GM10248 (cell line): ENCODE data around the gene MAPK8IP3.

Experiments used
- CTCF ChIA-PET: fragments of 300-600 bp; sonication (Branson Sonifier 250); formaldehyde crosslinking; extraction: SDS; loops from one replicate; lab custom pipeline; 2021; ENCODE audit warnings: antibody characterized with exemption; lab: Yijun Ruan, JAX
- POLR2A ChIA-PET: fragments of 350-650 bp; sonication (Branson Sonifier 250); formaldehyde crosslinking; extraction: SDS; loops from one replicate; lab custom pipeline; 2020; ENCODE audit warnings: antibody characterized with exemption; lab: Yijun Ruan, JAX
- DNase-seq: peaks from one replicate; pipeline ENCODE4 v3.0.0; 2012; ENCODE audit errors: extremely low spot score
- TF ChIP-seq, protein P1 (sequence below): IDR thresholded peaks from 2 replicates; pipeline ENCODE4 v1.5.1; 2012; ENCODE audit warnings: mild to moderate bottlenecking, low read depth; ENCODE audit errors: extremely low read depth, missing control alignments, control extremely low read depth

Gene MAPK8IP3

DNA sequence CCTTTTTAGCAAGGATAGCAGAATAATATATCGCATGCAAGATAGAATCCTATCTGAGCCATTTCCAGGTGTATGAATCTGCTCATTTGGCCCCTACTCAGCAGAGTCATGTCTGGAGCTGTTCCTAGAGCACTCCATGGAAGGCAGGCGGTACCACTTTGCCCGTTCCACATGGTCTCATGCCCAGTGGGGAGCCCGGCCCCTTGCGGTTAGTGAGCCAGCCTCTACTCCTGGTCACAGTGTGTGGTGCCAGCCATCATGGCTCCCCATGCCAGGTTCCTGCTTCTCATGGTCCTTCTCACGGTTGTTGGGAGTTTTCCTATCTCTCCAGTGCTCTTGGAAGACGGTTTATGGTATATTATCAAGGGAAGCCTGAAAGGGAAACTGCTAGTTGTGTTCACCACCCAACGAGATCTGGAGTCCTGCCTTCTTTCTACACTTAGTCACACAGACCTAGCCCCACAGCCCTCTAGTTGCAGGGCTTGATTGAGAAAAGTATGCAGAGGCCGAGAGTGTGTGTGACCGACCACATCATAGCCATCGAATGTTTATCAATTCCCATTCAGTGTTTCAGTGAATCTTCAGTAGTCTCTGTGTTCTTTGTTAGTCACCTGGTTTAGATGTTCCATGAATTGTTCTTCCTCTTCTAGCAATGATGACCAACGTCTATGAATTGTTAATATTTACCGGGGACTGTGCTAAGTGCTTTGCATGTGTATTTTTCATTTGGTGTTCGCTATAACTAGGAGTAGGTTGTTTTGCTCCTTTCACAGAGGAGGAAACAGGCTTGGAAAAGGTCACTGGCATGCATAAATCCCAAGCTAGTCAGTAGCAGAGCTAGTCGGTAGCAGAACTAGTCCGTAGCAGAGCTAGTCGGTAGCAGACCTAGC is 18.3 kb upstream of the MAPK8IP3 start:
- ChIA-PET POLR2A (no interaction called here), CTCF (interaction anchor here (1.4 kb wide), 1 partner anchor 18 kb away, joined by 4 read pairs; the partner anchor contains the start of gene MAPK8IP3)
- TF ChIP-seq, protein P1, sequence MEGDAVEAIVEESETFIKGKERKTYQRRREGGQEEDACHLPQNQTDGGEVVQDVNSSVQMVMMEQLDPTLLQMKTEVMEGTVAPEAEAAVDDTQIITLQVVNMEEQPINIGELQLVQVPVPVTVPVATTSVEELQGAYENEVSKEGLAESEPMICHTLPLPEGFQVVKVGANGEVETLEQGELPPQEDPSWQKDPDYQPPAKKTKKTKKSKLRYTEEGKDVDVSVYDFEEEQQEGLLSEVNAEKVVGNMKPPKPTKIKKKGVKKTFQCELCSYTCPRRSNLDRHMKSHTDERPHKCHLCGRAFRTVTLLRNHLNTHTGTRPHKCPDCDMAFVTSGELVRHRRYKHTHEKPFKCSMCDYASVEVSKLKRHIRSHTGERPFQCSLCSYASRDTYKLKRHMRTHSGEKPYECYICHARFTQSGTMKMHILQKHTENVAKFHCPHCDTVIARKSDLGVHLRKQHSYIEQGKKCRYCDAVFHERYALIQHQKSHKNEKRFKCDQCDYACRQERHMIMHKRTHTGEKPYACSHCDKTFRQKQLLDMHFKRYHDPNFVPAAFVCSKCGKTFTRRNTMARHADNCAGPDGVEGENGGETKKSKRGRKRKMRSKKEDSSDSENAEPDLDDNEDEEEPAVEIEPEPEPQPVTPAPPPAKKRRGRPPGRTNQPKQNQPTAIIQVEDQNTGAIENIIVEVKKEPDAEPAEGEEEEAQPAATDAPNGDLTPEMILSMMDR: no peak
- no peak for DNase-seq

DNA sequence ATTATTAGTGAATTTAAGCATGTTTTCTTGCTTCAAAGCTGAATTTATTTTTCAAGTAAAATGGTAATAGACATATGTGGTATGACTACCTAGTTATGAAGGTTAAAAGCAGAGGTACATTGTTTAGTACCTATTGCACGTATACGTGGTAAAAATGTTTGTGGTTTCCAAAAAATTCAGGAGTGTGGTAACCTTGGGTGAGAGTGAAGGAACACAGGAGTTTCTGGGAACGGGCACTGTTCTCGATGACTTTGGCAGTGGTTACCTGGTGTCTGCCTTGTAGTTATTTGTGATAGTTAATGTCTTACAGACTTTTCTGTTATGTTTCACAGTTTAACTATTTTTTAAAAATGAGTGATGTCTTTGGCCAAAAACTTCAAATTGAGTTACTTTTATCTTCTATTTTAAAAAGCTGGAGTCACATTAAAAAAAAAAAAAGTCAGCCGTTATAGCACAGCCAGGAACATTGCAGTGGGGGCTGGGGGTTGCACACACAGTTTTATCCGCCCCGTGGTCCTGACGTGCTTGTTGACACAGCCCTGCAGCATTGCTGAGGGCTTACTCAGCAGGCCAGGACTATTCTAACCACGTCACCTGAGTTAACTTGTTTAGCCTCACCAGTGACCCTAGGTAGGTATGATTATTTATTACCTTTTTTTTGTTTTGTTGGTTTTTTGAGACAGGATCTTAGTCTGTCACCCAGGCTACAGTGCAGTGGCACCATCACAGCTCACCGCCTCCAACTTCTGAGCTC is 17.0 kb upstream of the MAPK8IP3 start:
- CTCF ChIA-PET: interaction anchor here (1.4 kb wide), 1 partner anchor 17 kb away, joined by 4 read pairs; the partner anchor contains the start of gene MAPK8IP3

DNA sequence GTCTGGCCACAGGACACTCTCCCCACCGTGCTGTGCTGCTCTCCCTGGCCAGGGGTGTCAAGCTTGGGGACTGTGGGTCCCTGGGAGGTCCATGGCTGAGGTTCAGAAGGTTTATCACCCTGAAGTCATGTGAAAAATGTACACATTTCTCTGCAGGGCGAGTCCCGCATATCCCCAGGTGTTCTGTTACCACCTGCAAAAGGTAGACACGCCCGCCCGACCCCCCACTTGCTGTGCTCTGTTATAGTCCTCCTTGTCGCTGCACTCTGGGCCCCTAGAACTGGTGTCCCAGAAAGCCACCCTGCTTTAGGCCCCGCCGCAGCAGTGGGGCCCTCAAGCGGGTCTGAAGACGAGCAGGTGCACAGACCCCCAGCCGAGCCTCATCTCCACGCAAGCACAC is 16.1 kb upstream of the MAPK8IP3 start:
- POLR2A ChIA-PET: no interaction called here
- CTCF ChIA-PET: no interaction called here
- TF ChIP-seq, protein P1: no peak

More for the DNA sequence above, 17.0 kb upstream of the MAPK8IP3 start:
- TF ChIP-seq, protein P1: no peak
- POLR2A ChIA-PET: no interaction called here
- no peak for DNase-seq

DNA sequence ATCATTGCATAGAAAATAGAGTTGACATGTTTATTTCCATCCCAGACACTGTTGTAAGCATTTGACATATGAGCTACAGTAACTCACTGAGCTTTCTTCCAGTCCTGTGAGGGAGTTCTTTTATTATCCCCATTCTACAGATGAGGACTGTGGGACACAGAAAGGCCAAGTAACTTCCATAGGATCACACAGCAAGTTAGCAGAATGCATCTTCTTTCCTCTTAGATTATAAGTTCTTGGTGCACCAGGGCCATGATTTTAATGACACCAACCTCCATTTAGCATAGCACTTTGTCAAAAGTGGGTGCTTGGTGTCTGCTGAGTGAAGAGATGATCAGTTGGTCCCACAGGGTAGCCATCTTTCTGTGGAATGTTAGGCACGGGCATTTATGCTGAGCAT is 15.2 kb upstream of the MAPK8IP3 start:
- no peak for DNase-seq
- CTCF ChIA-PET: interaction anchor here (1.8 to 2.5 kb wide), 3 partner anchors 11 to 33 kb away, joined by 5 to 13 read pairs (median 7); partner anchors contain the start of gene MAPK8IP3
- TF ChIP-seq, protein P1: no peak
- POLR2A ChIA-PET: no interaction called here

More for the DNA sequence above, 16.1 kb upstream of the MAPK8IP3 start:
- DNase-seq: no peak

DNA sequence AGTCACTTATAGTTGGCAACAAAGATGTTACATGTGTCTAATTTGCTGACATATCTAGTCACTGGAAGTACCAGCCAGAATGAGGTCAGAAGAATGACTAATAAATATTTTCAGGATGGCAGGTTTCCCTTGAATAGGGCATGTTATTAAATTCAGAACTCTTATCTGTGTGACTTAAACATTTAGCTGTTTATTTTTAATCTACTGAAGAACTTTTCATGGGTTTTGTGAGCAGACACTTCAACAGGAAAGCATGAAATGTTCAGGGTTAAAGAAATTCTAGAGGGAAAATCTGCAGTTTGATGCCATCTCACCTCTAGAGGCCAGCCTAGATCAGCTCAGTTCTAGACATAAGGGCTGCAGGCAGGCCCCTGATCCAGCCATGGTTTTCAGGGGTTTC is 14.7 kb upstream of the MAPK8IP3 start:
- no peak for DNase-seq
- ChIA-PET POLR2A (no interaction called here), CTCF (interaction anchor here (1.3 to 2.5 kb wide), 4 partner anchors 11 to 32 kb away, joined by 4 to 13 read pairs (median 6); partner anchors contain the start of genes JPT2 and MAPK8IP3)
- TF ChIP-seq, protein P1: no peak

DNA sequence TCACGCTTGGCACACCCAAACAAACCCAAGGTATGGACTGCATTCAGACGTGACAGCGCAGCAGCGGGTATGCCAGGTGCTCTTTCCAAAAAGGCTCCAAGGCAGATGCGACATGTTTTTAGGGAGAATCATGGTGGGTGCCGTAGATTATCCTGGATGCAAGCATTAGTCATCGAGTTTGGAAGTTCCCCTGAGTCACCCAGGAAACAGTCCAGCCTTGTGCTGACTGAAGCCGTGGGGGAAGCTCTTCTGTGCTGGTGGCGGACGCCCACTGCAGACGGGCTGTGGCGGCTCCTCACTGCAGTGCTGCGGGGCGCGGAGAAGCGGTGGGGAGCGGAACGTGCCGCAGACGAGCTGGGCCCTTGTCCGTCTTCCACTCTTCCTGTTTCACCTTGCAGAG is 14.0 kb upstream of the MAPK8IP3 start:
- ChIA-PET CTCF (interaction anchor here (1.3 to 2.5 kb wide), 4 partner anchors 10 to 32 kb away, joined by 4 to 13 read pairs (median 6); partner anchors contain the start of genes JPT2 and MAPK8IP3), POLR2A (no interaction called here)
- no peak for DNase-seq
- TF ChIP-seq, protein P1: no peak
